ENCODE results near the gene NFIC. TPM values are rescaled to one million over a fixed set of nuclear protein-coding genes. Genes with fewer than 3 reads are reported as not detected.

The NFIC gene

GRCh38 chr19:3518255-3518654, 151.9 kb downstream of the NFIC start:
- Histone ChIP-seq H3K36me3 (ENCODE audit: insufficient read depth, low read length) (peaks cover 18% of the 10 kb centered on the region), H3K9ac (ENCODE audit: low read depth, low read length) (no peak overlapping the region), H3K9me3 (replicated peaks; ENCODE audit: low read length) (no peaks in the 10 kb centered on the region), H3K4me3 (ENCODE audit: low read length) (no peak overlapping the region), H3K4me2 (ENCODE audit: low read length) (no peak overlapping the region), H3K4me1 (ENCODE audit: control insufficient read depth, insufficient read depth, low read length) (peaks cover 25% of the 10 kb centered on the region), H3K27me3 (ENCODE audit: control insufficient read depth, insufficient read depth, low read length) (no peaks in the 10 kb centered on the region)

- H3K4me3 ChIP-seq (ENCODE audit: low read length) = no peak overlapping the region
- peaks cover 19% of the 10 kb centered on the region for H3K36me3 ChIP-seq (ENCODE audit: insufficient read depth, low read length)
- no peaks in the 10 kb centered on the region for H3K27me3 ChIP-seq (ENCODE audit: control insufficient read depth, insufficient read depth, low read length)
- H3K4me1 ChIP-seq (ENCODE audit: control insufficient read depth, insufficient read depth, low read length) = peaks cover 22% of the 10 kb centered on the region
- H3K9me3 ChIP-seq (replicated peaks; ENCODE audit: low read length) = no peaks in the 10 kb centered on the region
- H3K9ac ChIP-seq (ENCODE audit: low read depth, low read length) = no peak overlapping the region
- H3K4me2 ChIP-seq (ENCODE audit: low read length) = no peak overlapping the region
Measured at GRCh38 chr19:3518659-3519058, 152.3 kb downstream of the NFIC start.

Small RNA genes within 50 kb of the gene (small RNA-seq; reads per million reads assigned to genes)
- gene AC005514.1 = not detected
